Spleen (tissue), 7 donors: ENCODE data around the gene QKI.

Experiments used
- CTCF ChIP-seq, 11 experiments: fragments of 200-600 bp in 7 of 11; fragments of 450-650 bp in 4 of 11; sonication (generic) in 4 of 11; IDR thresholded peaks in 8 of 11; conservative IDR thresholded peaks in 3 of 11; 1 replicate in 7 of 11; 2 replicates in 4 of 11; pipeline versions ENCODE4 v1.4.0 to v1.8.0; 2016 to 2021; ENCODE audit warnings: antibody characterized with exemption in 11 of 11, inconsistent platforms in 4 of 11, mild to moderate bottlenecking in 1 of 11
- POLR2A ChIP-seq, 3 donors: fragments of 450-650 bp; IDR thresholded peaks; one replicate each; pipeline ENCODE4 v1.5.1; 2017; ENCODE audit warnings: antibody characterized with exemption in 3 of 3, mild to moderate bottlenecking in 1 of 3
- POLR2AphosphoS5 ChIP-seq, 3 donors: sonication (generic); formaldehyde crosslinking; IDR thresholded peaks; one replicate each; pipeline ENCODE4 v1.5.1; 2017; ENCODE audit warnings: antibody characterized with exemption in 3 of 3
- donor health status: DM: no; HTN: no; CAD: no; lungs with moderate emphysema.
- donor health status: DM: no; HTN: no; CAD: no.
- donor health status: DM: no; HTN: no; CAD: no.

DNA sequence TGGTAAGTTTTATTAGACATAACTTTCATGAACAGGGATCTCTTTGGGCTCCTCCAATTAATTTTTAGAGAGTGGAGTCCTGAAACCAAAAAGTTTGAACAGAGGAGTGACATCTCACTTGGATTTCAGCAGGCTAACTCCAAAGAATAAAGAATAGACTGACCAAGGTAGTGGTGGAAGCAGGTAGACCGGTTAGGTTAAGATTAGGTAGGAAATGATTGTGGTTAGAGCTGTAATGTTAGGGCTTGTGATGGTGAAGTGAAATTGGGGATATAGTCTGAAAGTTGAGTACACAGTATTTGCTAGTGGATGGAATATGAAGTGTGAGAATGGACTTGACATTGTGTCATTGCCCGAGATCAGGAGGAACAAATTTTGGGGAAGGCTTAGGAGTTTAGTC is 27.8 kb downstream of the QKI start:
- TF ChIP-seq POLR2AphosphoS5 (IDR thresholded peaks at IDR 0.05) (no peak), POLR2A (IDR thresholded peaks at IDR 0.05) (no peak), CTCF (IDR thresholded peaks at IDR 0.05 in 8 of 11, conservative IDR thresholded peaks at IDR 0.05 in 3 of 11) (no peak)
